Fibroblast of skin of left biceps (primary cell): ENCODE results near the gene MAGEA9B.
"Not testable (repeated sequence)": the region's sequence is repeated elsewhere in the genome, so short reads cannot be mapped to it uniquely, and the experiment has no call there.

Experiments used
- DNase-seq, 2 experiments: peaks; one replicate each; pipeline ENCODE4 v3.0.0-alpha.2; 2013; ENCODE audit warnings: low read depth in 2 of 2

The MAGEA9B gene, protein sequence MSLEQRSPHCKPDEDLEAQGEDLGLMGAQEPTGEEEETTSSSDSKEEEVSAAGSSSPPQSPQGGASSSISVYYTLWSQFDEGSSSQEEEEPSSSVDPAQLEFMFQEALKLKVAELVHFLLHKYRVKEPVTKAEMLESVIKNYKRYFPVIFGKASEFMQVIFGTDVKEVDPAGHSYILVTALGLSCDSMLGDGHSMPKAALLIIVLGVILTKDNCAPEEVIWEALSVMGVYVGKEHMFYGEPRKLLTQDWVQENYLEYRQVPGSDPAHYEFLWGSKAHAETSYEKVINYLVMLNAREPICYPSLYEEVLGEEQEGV

DNA sequence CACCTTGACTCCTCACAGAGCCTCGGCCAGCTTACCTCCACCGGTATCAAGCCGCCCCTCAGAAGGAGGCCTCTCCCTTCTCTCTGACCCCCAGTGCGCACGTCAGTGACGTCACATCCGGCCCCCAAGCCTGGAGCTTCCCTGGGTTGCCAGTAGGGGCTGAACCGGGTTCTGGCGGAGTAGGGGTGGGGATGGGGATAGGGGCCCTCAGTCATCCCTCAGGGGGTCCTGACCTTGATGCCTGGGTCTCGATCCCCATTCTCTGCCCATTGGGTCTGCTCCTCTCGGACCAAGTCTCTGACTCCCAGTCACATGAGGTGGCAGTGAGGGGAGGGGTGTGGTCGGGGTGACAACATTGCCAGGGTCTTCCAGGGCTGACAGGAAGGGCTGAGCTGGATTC is at the start of gene MAGEA9B:
TSS of gene MAGEA9B (minus strand) at position 101 of the 400 bp plus-strand sequence. CDS start 4,280 bp downstream, outside the sequence.
- DNase-seq, result not testable (repeated sequence)

DNA sequence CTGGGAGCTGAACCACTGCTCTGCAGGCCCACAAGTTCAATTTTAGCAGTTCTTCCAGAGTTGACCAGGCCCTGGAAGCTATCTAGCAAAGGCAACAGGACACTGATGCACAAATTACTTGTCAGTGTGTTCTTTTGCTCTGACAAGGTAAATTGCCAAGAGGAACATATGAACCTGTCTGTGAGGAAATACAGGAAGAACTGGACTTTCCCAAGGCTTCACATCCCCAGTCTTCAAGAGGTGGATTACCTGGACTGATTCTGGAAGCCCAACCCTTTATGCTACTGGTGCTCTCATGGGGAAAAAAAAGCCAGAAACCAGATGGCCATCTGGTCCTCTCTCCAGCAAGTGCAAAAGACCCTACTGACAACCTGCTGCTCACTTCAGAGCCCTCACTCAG is 46.3 kb upstream of the MAGEA9B start:
- no peak for DNase-seq

DNA sequence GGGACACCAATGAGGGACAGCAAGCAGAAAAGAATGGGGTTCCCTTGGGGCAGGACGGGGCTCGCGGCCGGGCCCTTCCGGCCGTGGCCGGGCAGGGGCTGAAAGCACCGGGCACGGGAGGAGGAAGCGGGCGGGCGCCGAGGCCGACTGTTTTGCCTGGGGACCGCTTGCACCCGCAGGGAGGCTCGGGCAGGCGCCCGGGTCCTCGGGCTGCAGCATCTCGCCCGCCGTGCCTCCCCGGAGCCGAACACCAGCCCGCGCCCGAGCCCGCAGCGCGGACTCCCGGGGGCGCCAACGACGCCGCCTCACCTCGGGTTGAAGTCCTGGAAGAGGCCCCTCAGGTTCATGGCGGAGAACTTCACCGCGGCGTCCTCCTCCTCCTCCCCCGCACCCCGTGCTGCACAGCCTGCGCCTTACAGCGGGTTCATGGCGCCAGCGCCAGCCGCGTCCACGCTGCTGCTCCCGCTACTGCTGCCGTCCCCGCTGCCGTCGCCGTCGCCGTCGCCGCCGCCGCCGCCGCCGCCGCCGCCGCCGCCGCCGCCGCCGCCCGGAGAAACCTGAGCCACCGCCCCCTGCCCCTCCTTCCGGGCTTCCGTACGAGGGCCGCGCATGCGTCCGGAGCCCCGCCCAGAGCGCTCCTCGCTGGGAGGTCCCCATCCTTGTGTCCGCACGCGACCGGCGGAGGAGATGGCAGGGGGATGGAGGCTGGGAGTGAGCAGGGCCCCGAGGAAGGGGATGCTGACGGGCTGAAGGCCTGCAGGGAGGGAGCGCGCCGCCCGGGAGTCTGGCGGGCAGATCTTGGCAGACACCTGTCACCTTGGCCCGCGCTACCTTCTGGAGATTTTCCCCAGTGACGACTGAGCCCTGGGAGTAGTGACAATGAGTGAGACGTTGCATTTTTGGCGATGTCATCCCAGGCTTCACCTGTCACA is 44.2 kb upstream of the MAGEA9B start, which contains the start of gene TMEM185A:
TSS of gene TMEM185A (minus strand) at position 559 of the 932 bp plus-strand sequence. CDS start at position 347, 212 bp downstream.
- DNase-seq, result no peak

DNA sequence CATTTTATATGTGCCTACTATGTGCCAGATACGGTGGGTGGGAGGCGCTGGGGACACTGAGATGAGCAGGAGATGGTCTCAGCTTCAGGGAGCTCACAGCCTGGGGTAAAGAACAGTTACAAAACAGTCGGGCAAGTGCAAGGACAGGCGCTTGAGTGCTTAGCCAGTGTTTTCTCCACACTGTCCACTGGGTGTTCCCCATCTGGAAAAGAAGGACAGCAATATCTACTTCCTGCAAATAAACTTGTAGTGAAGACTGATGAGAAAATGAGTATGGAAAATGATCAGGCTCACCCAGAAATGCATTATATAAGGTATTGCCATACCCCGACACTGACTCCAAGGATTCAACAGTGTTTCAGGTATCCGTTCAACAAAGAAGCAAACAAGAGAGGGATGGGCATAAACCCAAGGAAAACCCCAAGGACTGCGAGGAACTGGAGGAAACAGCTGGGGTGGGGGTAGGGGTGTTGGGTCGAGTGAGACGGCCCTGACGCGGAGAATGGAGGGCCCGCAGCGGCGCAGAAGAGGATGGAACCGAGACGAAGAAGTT is 43.5 kb upstream of the MAGEA9B start:
- DNase-seq, result no peak

DNA sequence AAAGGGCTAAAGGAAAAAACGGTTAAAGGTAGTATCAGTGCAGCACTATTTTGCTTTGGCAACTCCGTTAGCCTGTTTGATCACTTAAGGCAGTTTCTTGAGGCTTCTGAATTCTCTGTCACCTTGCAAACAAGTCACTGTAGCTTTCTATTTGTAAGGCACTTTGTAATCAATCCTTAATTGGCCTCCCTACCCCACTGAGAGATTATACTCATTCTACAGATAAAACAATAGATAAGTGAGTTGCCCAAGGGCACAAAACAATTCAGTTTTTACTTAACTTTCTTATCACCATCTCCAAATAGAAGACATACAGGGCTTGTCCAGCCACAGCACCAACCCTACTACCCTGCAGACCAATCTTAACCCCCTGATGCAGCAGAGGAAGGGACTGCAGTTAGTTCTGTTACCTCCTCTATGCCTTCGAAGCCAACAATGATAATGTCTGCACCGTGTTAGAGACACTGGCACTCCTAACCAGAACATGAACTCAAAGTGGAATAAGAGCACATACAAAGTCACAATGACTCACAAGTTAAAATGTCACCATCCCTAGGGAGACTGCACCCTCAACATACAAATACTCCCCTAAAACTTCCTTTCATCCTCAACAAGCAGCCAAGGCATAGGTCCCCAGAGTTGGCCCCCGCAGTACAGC is 42.6 kb upstream of the MAGEA9B start:
- no peak for DNase-seq

DNA sequence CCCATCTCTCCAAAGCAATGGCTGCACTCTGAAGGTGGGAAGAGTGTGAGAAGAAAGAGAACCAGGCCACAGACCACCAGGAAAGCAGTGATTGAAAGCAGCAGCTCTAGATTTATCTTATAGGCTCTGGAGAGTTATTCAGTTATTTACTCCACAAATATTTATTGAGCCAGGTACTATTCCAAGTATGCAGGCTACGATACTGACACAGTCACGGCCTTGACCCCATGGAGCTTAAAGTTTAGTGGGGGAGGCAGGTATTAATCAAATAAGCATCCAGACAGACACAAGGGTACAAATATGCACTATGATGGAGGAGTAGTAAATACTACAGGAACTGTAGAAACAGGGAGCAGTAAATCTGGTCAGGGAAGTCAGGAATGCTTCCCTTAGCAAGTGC is 41.5 kb upstream of the MAGEA9B start:
- no peak for DNase-seq

DNA sequence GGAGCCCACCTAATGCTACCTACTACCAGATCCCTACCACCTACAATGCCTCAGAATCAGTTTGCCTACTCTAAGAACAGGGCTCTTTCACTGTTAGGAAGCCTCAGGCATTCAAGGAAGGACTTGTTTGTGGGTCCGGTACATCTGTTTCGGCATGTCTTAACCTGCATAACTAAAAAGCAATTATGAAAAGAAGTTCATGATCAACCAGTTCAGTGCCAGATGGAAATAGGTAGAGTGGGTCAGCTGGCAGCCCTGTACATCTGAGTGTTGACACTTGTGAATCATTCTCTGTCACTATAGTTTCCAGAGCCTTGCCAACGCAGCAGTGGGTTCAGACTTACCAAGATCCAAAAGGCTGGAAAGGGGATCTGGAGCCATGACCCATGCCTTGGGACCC is 41.0 kb upstream of the MAGEA9B start:
- DNase-seq, result no peak

DNA sequence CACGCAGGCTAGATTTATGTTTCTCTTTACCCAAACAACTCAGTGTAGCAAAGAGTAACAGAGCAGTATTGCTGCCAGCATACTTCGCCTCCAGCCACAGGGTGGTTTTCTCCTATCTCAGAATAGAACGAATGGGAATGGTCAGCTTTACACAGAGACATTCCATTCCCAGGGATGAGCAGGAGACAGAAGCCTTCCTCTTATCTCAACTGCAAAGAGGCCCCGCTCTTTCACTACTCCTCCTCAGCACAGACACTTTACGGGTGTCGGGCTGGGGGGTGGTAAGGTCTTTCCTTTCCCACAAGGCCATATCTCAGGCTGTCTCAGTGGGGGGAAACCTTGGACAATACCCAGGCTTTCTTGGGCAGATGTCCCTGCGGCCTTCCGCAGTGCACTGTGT is 39.6 kb upstream of the MAGEA9B start:
- DNase-seq, result not testable (repeated sequence)

DNA sequence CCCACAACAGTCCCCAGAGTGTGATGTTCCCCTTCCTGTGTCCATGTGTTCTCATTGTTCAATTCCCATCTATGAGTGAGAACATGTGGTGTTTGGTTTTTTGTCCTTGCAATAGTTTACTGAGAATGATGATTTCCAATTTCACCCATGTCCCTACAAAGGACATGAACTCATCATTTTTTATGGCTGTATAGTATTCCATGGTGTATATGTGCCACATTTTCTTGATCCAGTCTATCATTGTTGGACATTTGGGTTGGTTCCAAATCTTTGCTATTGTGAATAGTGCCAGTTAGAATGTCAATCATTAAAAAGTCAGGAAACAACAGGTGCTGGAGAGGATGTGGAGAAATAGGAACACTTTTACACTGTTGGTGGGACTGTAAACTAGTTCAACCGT is 32.4 kb upstream of the MAGEA9B start:
- DNase-seq, result not testable (repeated sequence)

DNA sequence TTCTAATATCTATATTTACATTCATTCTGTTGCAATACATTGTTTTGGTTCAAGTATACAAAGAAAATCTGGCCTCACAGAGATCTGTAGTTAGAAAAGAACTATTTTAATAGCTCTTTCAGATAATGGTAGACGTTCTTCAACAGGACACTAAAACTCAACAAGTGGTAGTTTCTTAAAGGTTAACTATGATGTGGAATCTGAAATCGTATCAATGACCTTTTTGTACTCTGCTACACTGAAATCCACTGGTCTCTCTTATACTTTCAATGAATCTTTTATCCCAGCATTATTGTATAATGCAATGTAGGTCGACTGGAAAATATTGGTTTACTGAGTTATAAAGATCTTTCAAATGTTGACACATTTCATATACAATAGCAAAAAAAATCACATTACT is 31.6 kb upstream of the MAGEA9B start:
- no peak for DNase-seq

DNA sequence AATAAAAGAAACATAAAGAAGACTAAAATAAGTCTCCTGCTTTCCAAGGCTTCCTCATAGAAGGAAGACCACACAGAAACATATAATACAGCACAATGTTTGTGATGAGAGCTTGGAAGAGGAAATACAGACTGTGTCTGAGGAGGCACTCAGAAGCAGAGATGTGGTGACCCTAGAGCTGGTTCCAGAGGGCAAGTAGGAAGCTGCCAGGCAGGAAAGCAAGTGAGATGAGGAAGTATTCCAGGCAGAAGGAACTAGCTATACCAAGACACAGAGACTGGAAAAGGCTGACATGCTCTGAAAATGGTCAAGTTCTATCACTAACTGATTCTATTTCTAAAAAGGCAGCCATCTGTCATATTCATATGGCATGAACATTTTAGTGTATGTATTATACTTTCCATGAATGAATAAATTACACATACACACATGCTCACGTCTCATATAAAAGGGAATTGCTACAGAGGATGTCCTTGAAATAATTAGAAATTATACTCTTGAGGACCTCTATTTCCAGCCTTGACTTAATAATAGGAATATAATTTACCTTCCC is 24.4 kb upstream of the MAGEA9B start:
- DNase-seq, result no peak

DNA sequence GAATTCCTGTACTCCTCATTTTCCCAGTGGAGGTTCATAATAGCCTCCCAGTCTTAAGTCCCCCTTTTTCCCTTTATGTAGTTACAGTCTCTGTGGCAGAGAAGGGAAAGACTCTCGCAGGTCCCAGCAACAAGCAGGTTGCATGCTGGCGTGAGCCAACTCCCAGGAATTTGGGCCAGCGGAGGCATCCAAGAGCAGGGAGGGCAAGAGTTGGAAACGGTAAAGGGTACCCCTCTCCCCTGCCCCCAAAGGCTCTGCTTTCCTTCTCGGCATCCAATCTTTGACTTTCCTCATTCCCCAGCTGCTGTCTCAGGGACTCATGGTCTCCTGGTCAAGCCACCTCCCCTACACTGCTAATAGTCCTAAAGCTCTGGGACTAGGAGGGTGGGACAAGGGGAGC is 23.3 kb upstream of the MAGEA9B start:
- DNase-seq, result no peak

DNA sequence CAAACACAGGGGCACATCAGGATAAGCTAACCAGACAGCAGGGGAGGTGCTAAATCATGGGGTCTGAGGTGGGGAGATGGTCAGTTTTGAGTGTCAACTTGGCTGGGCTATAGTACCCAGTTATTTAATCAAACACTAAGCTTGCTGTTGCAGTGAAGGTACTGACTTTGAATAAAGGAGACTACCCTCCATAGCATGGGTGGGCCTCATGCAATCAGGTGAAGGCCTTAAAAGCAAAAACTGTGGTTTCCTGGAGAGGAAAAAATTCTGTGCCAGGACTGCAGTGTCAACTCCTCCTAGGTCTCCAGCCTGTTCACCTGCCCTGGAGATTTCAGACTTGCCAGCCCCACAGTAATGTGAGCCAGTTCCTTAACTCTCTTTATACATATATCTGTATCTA is 20.4 kb upstream of the MAGEA9B start:
- no peak for DNase-seq

DNA sequence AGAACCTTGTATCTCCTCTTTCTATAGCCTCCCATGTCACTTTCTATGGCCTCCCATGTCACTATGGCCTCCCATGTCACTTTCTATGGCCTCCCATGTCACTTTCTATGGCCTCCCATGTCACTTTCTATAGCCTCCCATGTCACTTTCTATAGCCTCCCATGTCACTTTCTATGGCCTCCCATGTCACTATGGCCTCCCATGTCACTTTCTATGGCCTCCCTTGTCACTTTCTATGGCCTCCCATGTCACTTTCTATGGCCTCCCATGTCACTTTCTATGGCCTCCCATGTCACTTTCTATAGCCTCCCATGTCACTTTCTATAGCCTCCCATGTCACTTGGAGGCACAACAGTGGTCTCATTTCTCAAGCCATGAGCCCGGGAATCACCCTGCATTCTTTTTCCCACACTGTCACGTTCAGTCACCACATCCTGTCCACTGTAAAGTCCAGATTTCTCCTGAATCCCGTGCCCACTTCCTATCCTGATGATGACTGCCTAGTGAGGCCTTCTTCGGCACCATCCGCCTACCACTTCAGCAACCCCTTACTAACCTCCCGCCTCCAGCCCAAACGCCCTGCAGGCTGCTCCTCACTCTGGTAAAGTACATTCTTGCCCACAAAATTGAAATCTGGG is 18.1 kb upstream of the MAGEA9B start:
- DNase-seq, result not testable (repeated sequence)

DNA sequence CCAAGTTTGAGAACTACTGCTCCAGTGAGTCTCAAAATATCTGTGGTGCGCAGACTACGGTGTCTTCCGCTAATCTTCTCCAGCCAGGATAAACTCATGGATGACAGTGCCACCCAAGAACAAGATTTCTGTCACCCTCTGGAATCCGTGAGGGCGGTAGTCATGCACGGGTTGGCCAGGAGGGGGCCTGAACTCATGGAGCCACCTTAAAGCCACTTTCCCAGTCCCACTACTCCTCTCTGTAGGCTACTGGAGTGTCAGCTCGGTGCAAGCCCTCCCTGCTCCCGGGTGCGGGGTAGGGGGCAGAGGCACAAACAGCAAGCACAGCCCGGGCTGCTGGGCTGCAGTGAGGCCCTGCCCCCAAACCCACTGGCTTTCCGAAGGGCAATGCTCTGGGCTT is 11.3 kb upstream of the MAGEA9B start:
- DNase-seq, result not testable (repeated sequence)

DNA sequence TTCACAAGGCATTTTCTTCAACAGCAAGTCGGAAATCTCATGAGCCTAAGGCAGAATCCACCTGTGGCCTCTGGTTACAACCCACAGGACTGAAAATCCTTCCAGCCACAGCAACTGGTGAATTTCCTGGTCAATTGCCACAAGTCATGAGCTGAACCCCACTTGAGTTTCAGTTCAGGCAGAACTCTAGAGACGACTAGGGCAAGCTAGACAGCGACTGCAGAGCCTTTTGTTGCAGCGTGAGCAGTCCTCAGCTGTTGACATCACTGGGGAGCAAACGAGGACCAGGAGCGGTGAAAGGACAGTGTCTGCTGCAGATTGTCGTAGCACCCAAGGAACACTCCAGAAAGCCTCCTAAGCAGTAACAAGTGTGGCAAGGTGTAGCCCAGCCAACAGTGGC is 8.7 kb upstream of the MAGEA9B start:
- DNase-seq, result not testable (repeated sequence)

DNA sequence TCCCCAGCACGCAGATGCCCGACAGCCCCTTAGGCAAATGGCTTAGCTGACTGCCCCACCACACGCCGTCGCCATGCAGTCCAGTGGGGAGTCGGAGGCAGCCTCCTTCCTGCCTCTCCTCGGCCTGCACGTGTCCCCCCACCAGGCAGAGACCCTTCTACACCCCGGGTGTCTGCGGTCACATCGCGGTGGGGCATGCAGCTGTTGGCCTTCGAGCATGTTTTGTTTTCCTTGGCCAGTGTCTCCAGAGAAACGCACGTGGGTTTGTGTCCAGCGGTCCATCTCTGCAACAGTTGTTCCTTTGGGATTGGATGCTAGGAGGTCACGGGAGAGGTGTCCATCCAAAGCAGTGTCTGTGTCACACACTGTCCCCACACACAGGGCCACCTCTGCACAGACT is 8.0 kb upstream of the MAGEA9B start, which contains the start of gene HSFX2:
TSS of gene HSFX2 (minus strand) at position 101 of the 400 bp plus-strand sequence. CDS start 614 bp downstream, outside the sequence.
- not testable (repeated sequence) for DNase-seq

DNA sequence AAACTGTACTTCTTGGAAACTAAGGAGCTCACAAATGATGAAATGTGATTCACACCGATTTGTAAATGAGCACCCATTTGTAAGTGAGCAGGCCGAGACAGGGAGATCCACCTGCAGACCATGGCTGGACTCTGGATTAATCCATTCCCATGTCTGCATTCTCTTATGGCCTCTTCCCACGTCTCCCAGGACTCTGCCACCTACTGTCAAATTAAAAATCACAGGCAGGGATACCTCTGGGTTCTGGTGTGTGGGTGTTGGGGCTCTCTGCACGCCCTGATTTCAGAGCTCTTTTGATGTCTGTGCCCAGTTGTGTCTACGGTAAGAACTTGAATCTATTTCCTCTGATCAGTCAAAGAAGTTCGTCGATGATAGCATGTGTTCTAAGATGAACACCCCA is 3.7 kb upstream of the MAGEA9B start:
- DNase-seq, result not testable (repeated sequence)

DNA sequence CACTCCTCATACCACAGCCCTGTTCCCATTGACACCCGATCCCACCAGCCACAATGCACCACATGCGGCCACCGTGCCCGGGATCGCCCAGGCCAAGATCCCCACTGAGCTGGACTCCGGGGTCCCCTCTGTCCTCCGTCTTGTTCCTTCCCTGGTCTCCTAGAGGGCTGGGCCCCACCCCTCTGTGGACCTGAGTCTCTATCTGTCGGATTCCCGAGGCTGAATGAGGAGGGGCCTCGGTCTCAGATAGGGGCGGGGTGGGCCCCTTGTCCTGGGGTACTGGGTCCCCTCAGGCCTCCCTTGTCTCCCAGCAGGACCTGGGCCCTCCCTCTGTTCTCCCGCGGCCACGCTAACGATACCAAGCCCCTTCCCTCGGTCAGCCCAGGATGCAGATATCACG is 1.6 kb downstream of the MAGEA9B start:
- not testable (repeated sequence) for DNase-seq

DNA sequence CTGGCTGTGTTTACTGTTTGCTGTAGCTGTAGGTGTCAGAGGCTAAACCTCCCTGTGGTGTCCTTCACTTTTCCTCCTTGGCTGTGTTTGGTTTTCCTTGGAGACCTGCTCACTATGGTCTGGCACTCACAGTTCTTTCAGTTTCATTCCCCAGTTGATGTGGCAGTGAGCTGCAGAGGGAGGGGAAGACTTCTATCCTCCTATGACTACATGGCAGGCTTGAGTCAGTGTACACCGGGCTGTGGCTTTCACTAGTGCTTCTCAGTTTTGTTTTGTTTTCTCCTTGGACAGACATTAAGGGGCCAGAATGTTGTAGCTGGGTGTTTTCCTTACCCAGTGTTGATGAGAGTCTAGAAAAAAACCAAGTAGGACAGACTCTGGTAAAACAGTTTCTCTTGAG is 13.8 kb downstream of the MAGEA9B start:
- DNase-seq, result not testable (repeated sequence)

DNA sequence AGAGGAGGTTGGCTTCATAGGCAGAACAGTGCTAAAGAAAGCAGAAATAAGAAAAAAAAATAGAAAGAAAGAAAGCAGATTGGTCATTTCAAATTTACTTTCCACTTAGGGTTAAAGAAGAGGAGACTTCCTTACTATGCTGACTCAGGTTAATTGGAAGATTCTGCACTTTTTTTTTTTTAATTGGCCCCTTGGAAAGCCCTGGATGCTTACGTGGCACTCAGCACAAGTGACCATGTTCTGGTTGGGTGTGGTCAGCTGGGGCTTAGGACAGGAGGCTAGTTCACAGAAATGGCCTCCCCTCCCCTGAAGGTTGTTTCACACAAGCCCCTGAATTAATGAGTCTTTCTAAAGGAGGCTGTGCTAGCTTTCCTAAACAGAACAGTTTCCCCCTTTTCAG is 14.5 kb downstream of the MAGEA9B start:
- no peak for DNase-seq
